NCI-H82 treated with DMSO at 0.1 percent for 48 hours (cell line): ENCODE measurements around the gene PLIN4.
"Not testable (repeated sequence)": the region's sequence is repeated elsewhere in the genome, so short reads cannot be mapped to it uniquely, and the experiment has no call there.

Source experiments
- DNase-seq: peaks from one replicate; lab custom pipeline; 2025; ENCODE audit not compliant: unreplicated experiment; lab: John Stamatoyannopoulos, UW

The PLIN4 gene

GRCh38 chr19:4518345-4519171 is at the start of gene PLIN4:
Gene PLIN4 (minus strand): TSS chr19:4518486. CDS start chr19:4518272, 214 bp downstream.
- DNase-seq: no peak

DNA sequence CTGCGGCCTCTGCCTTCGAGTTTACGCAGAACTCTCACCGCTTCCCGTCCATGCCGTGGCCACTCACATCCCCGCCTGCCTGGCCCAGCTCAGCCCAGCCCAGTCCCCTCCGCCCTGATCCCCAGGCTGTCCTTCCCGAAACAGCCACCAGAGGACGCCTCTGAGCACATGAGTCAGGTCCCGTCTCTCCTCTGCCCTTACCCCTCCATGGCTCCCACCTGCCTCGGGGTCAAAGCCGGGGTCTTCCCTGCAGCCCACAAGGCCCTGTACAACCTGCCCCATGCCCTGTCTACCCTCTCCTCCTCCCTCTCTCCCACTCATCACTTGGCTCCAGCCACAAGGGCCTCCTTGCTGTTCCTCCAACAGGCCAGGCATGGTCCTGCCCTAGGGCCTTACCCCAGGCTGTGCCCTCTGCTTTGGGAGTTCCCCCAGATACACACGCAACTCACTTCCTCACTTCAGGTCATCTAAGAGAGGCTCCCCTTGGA is 49.3 kb upstream of the PLIN4 start:
- DNase-seq: peak; percentile 16

GRCh38 chr19:4566402-4567051 is 48.2 kb upstream of the PLIN4 start:
- DNase-seq: no peak

DNA sequence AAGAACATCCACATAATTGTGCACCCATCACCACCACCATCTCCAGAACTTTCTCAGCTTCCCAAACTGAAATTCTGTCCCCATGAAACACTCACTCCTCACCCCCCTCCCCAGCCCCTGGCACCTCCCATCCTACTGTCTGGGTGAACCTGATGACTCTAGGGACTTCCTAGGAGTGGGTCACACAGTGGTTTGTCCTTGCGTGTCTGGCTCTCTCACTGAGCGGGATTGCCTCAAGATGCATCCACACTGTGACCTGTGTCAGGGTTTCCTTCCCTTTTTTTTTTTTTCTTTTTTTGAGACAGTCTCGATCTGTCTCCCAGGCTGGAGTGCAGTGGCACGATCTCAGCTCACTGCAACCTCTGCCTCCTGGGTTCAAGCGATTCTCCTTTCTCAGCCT is 45.3 kb upstream of the PLIN4 start:
- not testable (repeated sequence) for DNase-seq

GRCh38 chr19:4562085-4562484 is 43.8 kb upstream of the PLIN4 start:
- not testable (repeated sequence) for DNase-seq

DNA sequence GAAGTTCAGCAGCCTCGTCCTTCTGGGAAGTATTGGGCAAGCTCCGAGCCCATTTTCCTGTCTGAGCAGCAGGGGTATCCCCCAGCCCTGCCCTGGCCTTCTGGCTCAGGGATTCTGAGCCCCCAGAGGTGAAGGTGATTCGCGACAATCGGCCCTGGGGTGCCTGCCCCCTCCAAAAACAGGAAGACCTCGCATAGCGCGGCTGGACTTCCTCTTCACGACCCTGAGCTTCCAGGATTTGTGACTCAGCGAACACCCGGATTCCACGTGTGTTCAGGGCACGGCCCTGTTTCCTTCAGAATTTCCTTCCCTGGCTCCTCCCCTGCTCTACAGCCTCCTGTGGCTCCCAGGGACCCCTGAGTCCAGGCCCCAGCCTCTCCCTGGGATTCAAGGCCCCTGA is 41.3 kb upstream of the PLIN4 start, which contains the start of gene SEMA6B:
TSS of gene SEMA6B (minus strand) at position 116 of the 400 bp plus-strand sequence. CDS start 1,227 bp downstream, outside the sequence.
- DNase-seq: no peak

- DNase-seq: no peak
These were observed 40.0 kb upstream of the PLIN4 start for GRCh38 chr19:4557971-4558941.

DNA sequence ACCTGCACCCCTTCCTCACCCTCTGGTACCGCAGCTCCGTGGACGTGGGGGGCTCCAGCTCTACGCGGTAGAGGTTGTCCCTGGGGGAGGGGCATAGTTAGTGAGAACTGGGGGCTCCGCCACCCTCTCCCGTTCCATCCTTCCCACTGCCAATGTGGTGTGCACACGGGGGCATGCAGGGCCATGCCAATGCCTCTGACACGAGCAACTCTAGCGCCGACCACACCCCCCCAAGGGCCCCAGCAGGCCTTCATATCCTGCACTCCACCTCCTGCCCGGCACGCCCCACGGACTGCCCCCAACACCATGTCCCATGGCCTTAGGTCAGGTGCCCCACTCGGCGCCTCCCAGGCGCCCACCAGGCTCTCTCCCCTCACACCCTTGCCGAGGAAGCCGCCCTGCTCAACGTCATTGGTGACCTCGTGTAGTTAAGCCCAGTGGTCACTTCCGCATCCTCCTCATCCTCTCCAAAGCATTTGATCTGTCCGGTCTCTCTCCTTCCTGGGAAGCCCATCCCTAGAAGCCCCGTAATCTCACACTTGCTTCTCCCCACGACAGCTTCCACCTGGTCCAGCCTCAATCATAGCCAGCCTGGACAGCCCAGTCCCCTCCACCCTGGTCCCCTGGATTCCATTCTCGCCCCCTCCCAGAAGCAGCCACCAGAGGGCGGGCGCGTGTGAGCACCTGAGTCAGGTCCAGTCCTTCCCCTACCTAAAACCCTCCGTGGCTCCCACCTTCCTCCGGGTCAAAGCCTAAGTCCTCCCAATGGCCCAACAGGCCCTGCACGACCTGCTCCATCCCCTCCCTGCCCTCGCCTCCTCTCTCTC is 39.1 kb upstream of the PLIN4 start:
- DNase-seq: no peak

- peak; percentile 29 for DNase-seq
These were observed 38.4 kb upstream of the PLIN4 start for GRCh38 chr19:4556597-4557127.

GRCh38 chr19:4555657-4556561 is 37.6 kb upstream of the PLIN4 start:
- DNase-seq: no peak

- DNase-seq: no peak
These were observed 36.4 kb upstream of the PLIN4 start for GRCh38 chr19:4554717-4555116.

GRCh38 chr19:4553775-4554174 is 35.5 kb upstream of the PLIN4 start:
- DNase-seq: no peak

DNA sequence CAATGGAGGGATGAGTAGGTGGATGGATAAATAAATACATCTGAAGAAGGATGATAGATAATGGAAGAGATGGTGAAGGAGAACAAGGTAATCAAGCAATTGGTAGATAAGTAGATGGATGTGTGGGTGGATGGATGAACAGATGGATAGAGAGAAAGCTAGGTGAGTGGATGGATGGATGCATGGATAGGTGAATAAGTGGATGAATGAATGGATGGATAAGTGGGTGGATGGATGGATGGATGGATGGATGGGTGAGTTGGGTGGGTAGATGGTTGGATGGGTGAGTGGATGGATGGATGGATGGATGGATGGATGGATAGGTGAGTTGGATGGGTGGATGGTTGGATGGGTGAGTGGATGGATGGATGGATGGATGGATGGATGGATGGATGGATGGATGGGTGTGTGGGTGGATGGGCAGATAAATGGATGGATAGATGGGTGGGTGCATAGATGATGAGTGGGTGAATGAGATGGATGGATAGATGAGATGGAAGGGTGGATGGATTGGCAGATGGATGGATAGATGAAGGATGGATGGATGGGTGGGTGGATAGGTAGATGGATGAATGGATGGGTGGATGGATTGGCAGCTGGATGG is 34.9 kb upstream of the PLIN4 start:
- no peak for DNase-seq

GRCh38 chr19:4552525-4552819 is 34.2 kb upstream of the PLIN4 start:
- DNase-seq: no peak

DNA sequence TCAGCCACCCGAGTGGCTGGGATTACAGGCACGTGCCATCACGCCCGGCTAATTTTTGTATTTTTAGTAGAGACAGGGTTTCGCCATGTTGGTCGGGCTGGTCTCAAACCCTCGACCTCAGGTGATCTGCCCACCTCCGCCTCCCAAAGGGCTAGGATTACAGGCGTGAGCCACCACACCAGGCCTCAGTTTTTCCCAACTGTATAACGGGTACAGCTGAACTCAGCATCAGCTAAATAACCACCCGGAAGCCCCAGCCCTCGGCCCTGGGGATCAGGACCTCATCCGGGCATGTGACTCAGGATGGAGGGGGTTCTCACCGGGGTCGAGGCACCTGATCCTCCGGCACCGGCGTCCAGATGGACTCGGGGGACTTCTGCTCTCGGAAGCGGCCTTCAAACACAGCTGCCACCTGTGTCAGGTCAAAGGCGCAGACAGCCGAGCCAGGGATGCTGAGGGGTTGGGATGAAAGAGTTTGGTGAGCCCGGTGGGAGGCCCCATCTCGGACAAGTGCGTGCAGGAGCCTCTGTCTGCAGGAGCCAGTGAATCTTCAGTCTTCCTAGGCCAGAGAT is 32.3 kb upstream of the PLIN4 start:
- no peak for DNase-seq

DNA sequence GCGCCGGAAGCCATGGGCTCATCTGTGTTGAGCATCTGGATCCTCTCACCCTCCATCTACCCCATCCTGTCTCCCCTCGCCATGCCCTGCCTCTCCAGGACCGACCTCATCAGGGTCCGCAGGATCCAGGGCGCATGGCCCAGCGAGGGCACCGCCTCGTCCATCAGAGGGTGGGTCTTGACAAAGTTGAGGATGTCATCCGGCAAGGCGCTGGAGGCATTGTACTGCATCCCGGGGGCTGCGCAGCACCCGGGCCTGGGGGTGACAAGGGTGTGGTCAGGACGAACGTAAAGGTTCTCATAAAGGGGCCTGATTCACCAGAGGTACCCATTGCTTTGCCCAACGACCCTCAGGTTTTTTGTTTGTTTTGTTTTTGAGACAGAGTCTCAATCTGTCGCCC is 31.7 kb upstream of the PLIN4 start:
- no peak for DNase-seq

DNA sequence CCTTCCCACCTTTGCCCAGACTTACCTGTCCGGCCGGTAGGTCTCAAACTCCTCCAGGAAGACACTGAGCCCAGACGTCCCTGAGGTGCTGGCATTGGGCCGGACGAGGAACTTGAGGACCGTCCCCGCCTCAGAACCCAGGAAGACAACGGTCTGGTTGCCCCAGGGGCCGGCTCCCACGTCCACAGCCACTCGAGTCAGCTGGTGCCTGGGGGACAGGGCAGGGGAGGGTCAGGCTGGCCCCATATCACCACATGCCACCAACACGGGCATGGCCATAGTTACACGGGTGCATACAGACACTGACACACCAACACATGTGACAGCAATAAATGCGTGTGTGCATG is 29.9 kb upstream of the PLIN4 start:
- no peak for DNase-seq
